Left kidney (tissue), 2 donors: ENCODE data around the gene WDR35. TPM values are rescaled to one million over a fixed set of nuclear protein-coding genes. Genes with fewer than 3 reads are reported as not detected.
"Not testable (repeated sequence)": the region's sequence is repeated elsewhere in the genome, so short reads cannot be mapped to it uniquely, and the experiment has no call there.

Source experiments
- DNase-seq: peaks from one replicate; pipeline ENCODE4 v3.0.0-alpha.2; 2013
- polyA plus RNA-seq: library from polyadenylated mRNA; unstranded; fragments of 120-200 nt; gene quantifications from one replicate; pipeline ENCODE4 v1.2.1, GENCODE V29; 2013; ENCODE audit not compliant: insufficient read length

WDR35 gene
- polyA plus RNA-seq, 1 donor: 43.1 TPM

GRCh38 chr2:19894134-19894792 lies 95.6 kb downstream of the WDR35 start:
- DNase-seq: no peak

DNA sequence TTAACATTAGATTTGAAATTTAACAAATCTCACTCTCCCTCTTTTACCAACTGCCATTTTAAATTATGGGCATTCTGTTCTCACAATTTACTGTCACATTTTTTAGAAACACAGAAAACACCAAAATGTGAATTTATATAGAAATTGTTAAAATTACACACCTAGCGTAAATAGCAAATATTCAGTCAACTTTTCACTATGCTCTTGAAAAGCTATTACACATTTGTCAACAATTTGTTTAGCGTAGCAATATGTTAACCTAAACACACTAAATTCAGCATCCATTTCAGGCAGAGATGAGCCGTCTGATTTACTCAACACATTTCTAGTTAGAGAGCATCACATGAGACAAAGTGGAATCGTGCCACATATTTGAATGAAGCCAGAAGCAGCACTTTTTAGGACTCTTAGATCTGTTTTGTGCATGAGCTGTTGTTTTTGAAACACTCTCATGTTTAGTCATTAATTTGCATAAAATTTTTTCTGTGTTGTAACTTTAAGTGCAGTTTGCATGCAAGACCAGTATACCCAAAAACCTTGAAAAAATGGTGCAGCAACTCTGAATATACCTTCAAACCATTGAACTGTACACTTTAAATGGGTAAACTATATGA lies 96.3 kb downstream of the WDR35 start:
- no peak for DNase-seq

GRCh38 chr2:19891971-19892370 lies 97.9 kb downstream of the WDR35 start:
- not testable (repeated sequence) for DNase-seq

DNA sequence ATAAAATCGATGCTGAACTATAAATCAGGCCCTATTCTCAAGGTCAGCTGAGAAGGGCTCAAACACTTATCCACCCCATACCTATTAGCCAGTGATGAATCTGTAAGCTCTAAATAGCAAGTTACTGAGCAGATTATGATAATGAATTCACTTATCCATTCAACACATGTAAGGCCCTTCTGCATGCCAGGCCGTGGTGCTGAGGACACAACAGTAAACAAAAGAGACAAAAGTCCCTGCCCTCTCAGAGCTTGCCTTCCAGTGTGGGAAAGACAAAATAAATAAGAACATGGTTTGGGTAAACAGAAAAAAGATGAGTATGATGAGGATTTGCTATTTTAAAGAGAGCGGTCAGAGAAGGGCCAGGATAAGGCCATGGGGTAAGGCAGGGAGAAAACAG lies 99.8 kb downstream of the WDR35 start:
- DNase-seq: no peak

GRCh38 chr2:19888831-19889230 lies 101.1 kb downstream of the WDR35 start:
- DNase-seq: no peak

- no peak for DNase-seq
Measured at GRCh38 chr2:19887510-19887909, 102.4 kb downstream of the WDR35 start.

DNA sequence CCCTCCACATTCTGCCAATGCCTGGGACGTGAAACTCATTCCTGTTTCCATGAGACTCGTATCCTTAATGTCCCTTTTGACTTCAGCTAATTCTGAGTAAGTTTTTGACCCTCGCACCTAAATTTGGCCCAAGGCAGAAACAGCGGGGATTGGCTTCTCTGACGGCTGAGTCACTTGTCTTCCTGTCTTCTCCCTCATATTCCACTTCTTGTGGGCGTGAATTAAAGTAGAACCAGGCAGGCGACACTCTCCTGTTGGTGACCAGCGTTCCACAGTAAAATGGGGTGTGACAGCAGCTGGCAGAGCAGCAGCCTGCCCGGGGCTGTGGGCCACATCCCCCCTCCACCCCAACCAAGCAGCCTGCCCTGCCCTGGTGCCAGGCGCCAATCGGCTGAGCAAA lies 103.6 kb downstream of the WDR35 start:
- DNase-seq: no peak

- DNase-seq: no peak
Measured at GRCh38 chr2:19885791-19886190, 104.1 kb downstream of the WDR35 start.

- no peak for DNase-seq
Measured at GRCh38 chr2:19883971-19884720, 105.8 kb downstream of the WDR35 start.

- DNase-seq: no peak
Measured at GRCh38 chr2:19883486-19883885, 106.4 kb downstream of the WDR35 start.

GRCh38 chr2:19882286-19882685 lies 107.6 kb downstream of the WDR35 start:
- DNase-seq: no peak

DNA sequence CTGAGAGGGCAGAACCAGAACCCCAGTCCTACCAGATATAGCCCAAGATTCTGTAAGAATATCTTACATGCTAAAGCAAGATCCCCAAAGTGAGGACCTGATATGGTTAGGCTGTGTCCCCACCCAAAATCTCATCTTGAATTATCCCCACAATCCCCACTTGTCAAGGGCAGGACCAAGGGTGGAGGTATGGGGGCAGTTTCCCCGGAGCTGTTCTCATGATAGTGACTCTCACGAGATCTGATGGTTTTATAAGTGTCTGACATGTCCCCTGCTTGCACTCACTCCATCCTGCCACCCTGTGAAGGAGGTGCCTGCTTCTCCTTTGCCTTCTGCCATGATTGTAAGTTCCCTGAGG lies 108.0 kb downstream of the WDR35 start:
- DNase-seq: no peak

DNA sequence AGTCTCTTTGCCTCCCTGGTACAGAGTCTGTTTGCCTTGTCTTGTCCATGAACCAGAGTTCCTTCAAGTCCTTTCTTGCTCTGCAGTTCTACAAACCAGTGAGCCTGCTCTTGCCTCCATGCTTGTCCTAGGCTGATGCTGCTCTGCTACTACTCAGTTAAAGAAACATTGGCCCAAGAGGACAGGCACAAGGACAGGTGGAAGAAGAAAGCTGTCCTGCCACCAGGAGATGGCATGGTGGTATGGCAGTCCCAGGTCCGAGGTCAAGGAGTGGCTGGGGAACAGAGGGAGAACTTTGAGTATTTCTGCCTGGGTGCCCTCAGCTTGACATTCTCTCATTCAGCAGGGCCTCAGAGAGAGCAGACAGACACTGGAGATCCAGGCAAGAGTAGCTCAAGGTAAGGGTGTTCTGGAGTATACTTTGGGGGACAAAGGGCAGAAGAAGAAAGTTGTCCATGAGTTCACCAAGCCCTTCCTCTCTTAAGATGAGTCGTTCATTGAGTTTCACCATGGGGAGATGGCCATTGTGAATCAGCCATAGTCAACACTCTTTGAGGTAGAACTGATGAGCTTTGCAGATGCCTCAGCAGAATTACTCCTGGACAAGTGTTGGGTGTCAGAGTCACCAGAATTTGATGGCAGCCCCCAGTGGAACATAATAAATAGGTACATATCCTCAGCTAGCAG lies 108.5 kb downstream of the WDR35 start:
- DNase-seq: no peak

GRCh38 chr2:19880191-19880590 lies 109.7 kb downstream of the WDR35 start:
- not testable (repeated sequence) for DNase-seq

DNA sequence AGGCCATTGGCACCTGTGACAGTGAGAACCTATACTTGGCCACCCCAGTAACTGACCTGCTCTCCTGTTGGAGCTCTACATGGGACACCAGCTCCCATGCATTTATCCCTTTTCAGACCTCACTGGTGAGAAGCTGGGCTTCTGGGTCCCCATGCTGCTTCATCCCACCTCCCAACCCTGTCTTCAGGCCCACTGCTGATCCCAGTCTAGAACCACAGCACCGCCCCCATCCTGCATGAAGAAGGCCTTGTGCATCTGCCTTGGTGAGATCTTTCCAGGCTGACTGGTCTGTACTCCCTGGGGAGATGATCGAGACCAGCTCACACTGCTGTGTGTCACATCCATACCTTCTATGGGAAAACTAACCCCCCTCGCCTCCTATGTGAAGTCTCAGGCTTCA lies 110.8 kb downstream of the WDR35 start:
- DNase-seq: no peak

- DNase-seq: no peak
Measured at GRCh38 chr2:19878268-19879046, 111.4 kb downstream of the WDR35 start.

GRCh38 chr2:19876751-19877150 lies 113.2 kb downstream of the WDR35 start:
- DNase-seq: no peak

GRCh38 chr2:19875280-19875679 lies 114.6 kb downstream of the WDR35 start:
- no peak for DNase-seq

DNA sequence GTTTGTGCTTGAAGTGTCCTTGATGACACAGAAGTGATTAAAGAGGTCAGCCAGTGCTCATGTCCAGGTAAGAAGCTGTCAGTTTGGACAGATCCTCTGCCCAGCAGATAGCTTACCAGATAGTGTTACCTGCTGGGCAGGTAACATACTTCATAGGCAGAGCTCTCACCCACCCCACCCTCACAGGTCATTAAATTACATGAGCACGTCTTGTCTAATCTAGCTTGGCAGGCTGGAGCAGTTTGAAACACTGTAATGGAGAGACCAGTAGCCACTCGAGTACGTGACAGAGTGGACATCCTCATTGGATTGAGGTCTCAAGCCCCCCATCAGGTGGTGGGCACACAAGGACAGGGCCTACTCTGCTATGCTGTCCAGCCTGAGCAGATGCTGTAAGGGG lies 115.2 kb downstream of the WDR35 start:
- no peak for DNase-seq

- no peak for DNase-seq
Measured at GRCh38 chr2:19873014-19873413, 116.9 kb downstream of the WDR35 start.

DNA sequence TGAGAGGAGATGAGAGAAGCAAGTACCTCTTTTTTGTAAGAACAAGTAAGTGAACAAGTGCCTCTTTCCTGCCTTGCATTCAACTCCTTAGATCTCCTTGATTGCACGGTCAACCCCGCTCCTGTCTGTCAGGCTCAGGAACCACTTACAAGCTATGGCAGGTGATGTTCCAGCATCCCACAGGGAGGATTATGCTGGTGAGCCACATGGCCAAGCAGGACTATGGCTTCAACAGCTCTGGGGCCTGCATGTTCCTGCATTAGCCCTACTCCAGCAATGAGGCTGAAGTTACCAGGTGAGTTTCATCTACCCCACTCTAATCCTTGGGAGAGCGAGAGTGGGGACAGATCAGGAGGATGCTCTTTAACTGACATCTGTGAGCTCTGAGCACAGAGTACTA lies 117.6 kb downstream of the WDR35 start:
- no peak for DNase-seq

- no peak for DNase-seq
Measured at GRCh38 chr2:19871836-19872235, 118.1 kb downstream of the WDR35 start.
